Stimulated activated naive B cell treated with anti-CD40 and anti-IgM and Interleukin-4, amounts not matched to agents 10 μg/mL and 1 μg/mL and 100 μg/mL, for 72 hours (primary cell): Measurements from ENCODE around the gene PLCB3.

Experiments used
- ATAC-seq, 2 donors: fragments of 150-1000 bp; cut with Tn5 transposase; replicated peaks; 2 replicates each; pipeline ENCODE4 v1.10.0; 2021; ENCODE audit warnings: moderate library complexity in 1 of 2
- DNase-seq: peaks from one replicate; pipeline ENCODE4 v3.0.0; 2021
- H3K27ac Mint-ChIP-seq: one replicate; pipeline ENCODE4 v1.8.0; 2022; ENCODE audit warnings: mild to moderate bottlenecking, mixed read lengths
- H3K27me3 Mint-ChIP-seq, 2 donors: one replicate each; pipeline ENCODE4 v1.8.0; 2022; ENCODE audit warnings: mixed read lengths in 2 of 2
- H3K36me3 Mint-ChIP-seq, 2 donors: one replicate each; pipeline ENCODE4 v1.8.0; 2022; ENCODE audit warnings: mixed read lengths in 2 of 2, mild to moderate bottlenecking in 1 of 2
- H3K4me1 Mint-ChIP-seq, 2 donors: one replicate each; pipeline ENCODE4 v1.8.0; 2022; ENCODE audit warnings: mixed read lengths in 2 of 2, mild to moderate bottlenecking in 1 of 2
- H3K4me3 Mint-ChIP-seq, 2 donors: one replicate each; pipeline ENCODE4 v1.8.0; 2022; ENCODE audit warnings: mild to moderate bottlenecking in 2 of 2, mixed read lengths in 2 of 2, moderate library complexity in 1 of 2
- H3K9me3 Mint-ChIP-seq, 2 donors: one replicate each; pipeline ENCODE4 v1.8.0; 2022; ENCODE audit warnings: mixed read lengths in 2 of 2, mild to moderate bottlenecking in 1 of 2

The PLCB3 gene

DNA sequence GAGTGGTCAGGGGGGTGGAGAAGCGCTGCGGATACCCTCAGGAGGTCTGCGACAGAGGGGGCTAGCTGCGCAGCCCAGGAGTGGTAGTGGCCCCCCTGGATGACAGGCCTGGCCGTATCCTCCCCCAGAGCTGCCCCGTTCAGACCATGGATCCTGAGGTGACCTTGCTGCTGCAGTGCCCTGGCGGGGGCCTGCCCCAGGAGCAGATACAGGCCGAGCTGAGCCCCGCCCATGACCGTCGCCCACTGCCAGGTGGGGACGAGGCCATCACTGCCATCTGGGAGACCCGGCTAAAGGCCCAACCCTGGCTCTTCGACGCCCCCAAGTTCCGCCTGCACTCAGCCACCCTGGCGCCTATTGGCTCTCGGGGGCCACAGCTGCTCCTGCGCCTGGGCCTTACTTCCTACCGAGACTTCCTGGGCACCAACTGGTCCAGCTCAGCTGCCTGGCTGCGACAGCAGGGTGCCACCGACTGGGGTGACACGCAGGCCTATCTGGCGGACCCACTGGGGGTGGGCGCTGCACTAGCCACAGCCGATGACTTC, 24.8 kb upstream of the PLCB3 start:
- Mint-ChIP-seq H3K27me3 (no peaks in the 10 kb centered on the region), H3K4me1 (peaks cover 34 to 68% of the 10 kb centered on the region in 2 donors), H3K27ac (peak overlapping the region; percentile 95), H3K4me3 (peak overlapping the region; percentile 92 to 95), H3K36me3 (peaks cover 30 to 32% of the 10 kb centered on the region in 2 donors), H3K9me3 (no peaks in the 10 kb centered on the region)
- DNase-seq = peak; percentile 81
- peak; percentile 53 to 58 for ATAC-seq

DNA sequence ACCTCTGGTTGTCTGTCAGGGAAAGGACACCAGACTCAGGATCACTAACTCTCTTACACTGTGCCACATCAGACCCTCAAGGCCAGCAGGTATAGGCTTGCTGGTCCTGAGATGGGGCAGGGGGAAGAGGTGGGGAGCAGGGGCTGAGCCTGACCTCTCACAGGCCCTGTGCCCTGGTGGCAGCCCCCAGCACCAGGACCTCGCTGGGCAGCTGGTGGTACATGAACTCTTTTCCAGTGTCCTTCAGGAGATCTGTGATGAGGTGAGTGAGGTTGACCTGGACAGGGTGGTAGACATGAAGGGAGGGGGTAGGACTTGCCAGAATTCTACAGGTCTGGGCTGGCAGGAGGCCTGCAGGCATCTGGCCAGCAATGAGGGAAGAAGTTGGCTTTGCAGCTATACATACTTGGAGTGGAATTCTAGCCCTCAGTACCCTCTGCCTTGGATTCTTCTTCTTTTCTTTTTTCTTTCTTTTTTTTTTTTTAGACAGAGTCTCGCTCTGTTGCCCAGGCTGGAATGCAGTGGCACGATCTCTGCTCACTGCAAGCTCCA, 23.8 kb upstream of the PLCB3 start:
- Mint-ChIP-seq H3K36me3 (peaks cover 30 to 35% of the 10 kb centered on the region in 2 donors), H3K27me3 (no peaks in the 10 kb centered on the region), H3K4me1 (peaks cover 43 to 77% of the 10 kb centered on the region in 2 donors), H3K9me3 (no peaks in the 10 kb centered on the region), H3K27ac (peak overlapping the region; percentile 95), H3K4me3 (peak overlapping the region; percentile 92 to 95)
- DNase-seq (no peak), ATAC-seq (no peak)

- H3K4me3 Mint-ChIP-seq = peak overlapping the region; percentile 58 to 97
- H3K9me3 Mint-ChIP-seq = no peaks in the 10 kb centered on the region
- peaks cover 22 to 24% of the 10 kb centered on the region in 2 donors for H3K36me3 Mint-ChIP-seq
- DNase-seq = no peak
- peak overlapping the region; percentile 79 for H3K27ac Mint-ChIP-seq
- H3K27me3 Mint-ChIP-seq = no peaks in the 10 kb centered on the region
- no peak for ATAC-seq
- peaks cover 45 to 84% of the 10 kb centered on the region in 2 donors for H3K4me1 Mint-ChIP-seq
Measured at GRCh38 chr11:64229090-64229743, 22.1 kb upstream of the PLCB3 start.

DNA sequence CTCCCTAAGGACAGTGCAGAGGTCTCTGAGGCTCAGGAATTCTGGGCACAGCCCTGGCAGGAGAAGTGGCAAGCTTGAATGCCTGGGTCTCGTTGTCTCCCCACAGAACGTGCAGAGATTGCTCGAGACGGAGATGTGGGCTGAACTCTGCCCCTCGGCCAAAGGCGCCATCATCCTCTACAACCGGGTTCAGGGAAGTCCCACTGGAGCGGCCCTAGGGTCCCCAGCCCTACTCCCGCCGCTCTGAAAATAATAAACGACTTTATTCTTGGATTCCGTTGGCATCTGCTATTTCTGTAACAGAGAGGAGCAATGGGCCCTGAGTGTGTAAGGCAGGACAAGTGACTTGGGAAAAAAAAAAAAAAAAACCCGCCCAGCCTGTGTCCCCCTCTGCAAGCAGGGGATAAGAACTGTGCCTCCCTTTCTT, 21.6 kb upstream of the PLCB3 start:
- ATAC-seq = no peak
- H3K27me3 Mint-ChIP-seq = no peaks in the 10 kb centered on the region
- H3K4me1 Mint-ChIP-seq = peaks cover 43 to 79% of the 10 kb centered on the region in 2 donors
- H3K9me3 Mint-ChIP-seq = no peaks in the 10 kb centered on the region
- peak overlapping the region; percentile 87 to 97 for H3K4me3 Mint-ChIP-seq
- peak overlapping the region; percentile 97 for H3K27ac Mint-ChIP-seq
- DNase-seq = no peak
- peaks cover 20 to 21% of the 10 kb centered on the region in 2 donors for H3K36me3 Mint-ChIP-seq

DNA sequence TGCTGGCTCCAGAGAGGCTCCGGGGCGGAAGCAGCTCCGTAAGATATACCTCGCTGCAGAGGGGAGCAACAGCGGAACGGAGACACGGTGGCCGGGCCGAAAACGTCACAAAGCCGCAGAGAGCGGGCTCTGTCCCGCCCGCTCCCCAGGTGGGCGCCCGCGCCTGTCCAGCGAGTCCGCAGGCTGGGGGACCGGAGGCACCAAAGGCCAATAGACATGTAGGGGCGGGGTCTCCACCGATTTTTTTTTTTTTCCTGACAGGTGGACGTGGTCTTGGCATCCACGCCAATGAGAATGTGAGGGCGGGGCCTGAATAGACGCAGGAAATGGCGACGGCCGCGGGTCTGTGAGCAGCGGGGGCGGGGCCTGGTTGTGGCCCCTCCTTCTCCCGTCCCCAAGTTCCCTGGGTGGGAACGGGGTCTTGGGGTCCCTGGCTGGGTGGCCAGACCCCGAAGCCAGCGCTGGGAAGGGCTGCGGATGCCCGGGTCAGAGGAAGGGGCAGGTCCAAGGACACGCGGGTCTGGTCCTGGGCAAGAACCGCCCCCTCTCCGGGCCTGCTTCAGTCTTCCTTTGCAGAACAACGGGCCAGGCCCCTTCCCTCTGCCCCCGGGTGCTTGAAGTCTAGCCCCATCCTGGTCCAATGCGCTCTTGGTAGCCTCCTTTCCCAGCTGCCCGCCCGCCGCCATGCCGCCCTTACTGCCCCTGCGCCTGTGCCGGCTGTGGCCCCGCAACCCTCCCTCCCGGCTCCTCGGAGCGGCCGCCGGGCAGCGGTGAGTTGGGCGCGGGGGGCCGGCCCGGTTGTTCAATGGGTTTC, 21.0 kb upstream of the PLCB3 start, which contains the start of gene DNAJC4:
Gene DNAJC4, plus strand, starts transcription at position 378 of the 814 bp plus-strand sequence. Its CDS starts 307 bp downstream, at position 685.
- Mint-ChIP-seq H3K27ac (peak within 1 kb of the TSS; percentile 97), H3K36me3 (peaks cover 20 to 21% of the 10 kb centered on the region in 2 donors), H3K27me3 (no peaks in the 10 kb centered on the region), H3K4me1 (peaks cover 40 to 79% of the 10 kb centered on the region in 2 donors), H3K9me3 (no peaks in the 10 kb centered on the region), H3K4me3 (peak within 1 kb of the TSS; percentile 87 to 97)
- peak; percentile 38 to 50 for ATAC-seq
- peak; percentile 90 for DNase-seq

- Mint-ChIP-seq H3K9me3 (no peaks in the 10 kb centered on the region), H3K27ac (peak overlapping the region; percentile 97), H3K4me1 (peaks cover 42 to 81% of the 10 kb centered on the region in 2 donors), H3K27me3 (no peaks in the 10 kb centered on the region), H3K36me3 (peaks cover 22 to 26% of the 10 kb centered on the region in 2 donors), H3K4me3 (peak overlapping the region; percentile 87 to 97)
- DNase-seq = no peak
- ATAC-seq = no peak
Measured at GRCh38 chr11:64230985-64231365, 20.4 kb upstream of the PLCB3 start.

DNA sequence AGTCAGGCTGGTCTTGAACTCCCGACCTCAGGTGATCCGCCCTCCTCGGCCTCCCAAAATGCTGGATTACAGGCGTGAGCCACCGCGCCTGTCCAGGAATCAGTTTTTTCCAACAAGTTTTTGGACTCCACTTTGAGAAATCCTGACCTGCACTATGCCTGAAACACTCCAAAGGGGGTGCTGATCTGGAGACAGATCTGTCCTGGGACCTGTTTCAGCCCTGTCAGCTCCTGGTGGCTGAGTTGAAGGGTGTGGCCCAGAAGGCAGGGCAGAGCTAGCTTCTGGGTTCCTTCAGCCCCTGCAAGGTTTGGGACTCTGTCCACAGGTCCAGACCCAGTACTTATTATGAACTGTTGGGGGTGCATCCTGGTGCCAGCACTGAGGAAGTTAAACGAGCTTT, 19.8 kb upstream of the PLCB3 start:
- no peak for ATAC-seq
- H3K27ac Mint-ChIP-seq = no peak overlapping the region

DNA sequence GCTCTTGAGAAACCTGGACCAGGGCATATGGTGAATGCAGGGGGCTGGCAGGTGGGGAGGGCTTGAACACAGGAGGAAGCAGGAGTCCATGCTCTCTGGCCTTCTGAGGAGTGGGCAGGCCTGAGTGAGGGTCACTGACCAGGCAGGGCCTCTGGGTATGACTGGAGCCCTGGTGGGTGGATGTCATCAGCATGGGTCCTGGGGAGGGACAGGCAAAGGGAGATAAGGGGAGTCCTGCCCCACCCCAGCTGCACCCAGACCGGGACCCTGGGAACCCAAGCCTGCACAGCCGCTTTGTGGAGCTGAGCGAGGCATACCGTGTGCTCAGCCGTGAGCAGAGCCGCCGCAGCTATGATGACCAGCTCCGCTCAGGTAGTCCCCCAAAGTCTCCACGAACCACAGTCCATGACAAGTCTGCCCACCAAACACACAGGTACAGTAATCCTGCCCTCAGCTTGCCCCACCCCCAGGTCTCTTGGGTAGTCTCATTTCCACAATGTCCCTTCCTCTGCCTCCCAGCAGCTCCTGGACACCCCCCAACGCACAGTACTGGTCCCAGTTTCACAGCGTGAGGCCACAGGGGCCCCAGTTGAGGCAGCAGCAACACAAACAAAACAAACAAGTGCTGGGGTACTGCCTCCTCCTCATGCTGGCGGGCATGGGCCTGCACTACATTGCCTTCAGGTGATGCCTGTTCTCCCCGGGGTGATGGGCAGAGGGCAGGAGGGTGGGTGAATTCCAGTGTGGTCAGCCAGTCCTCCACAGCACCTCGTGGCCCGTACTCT, 19.0 kb upstream of the PLCB3 start:
- Mint-ChIP-seq H3K27ac (peak overlapping the region; percentile 82), H3K4me1 (peaks cover 38 to 87% of the 10 kb centered on the region in 2 donors), H3K4me3 (peak overlapping the region; percentile 87 to 97), H3K36me3 (peaks cover 23 to 33% of the 10 kb centered on the region in 2 donors), H3K27me3 (no peaks in the 10 kb centered on the region), H3K9me3 (no peaks in the 10 kb centered on the region)
- DNase-seq = no peak
- no peak for ATAC-seq

More for the DNA sequence above, 19.8 kb upstream of the PLCB3 start:
- Mint-ChIP-seq H3K4me1 (peaks cover 42 to 85% of the 10 kb centered on the region in 2 donors), H3K9me3 (no peaks in the 10 kb centered on the region), H3K4me3 (peak overlapping the region; percentile 87 to 97), H3K36me3 (peaks cover 22 to 26% of the 10 kb centered on the region in 2 donors), H3K27me3 (no peaks in the 10 kb centered on the region)
- DNase-seq = no peak

DNA sequence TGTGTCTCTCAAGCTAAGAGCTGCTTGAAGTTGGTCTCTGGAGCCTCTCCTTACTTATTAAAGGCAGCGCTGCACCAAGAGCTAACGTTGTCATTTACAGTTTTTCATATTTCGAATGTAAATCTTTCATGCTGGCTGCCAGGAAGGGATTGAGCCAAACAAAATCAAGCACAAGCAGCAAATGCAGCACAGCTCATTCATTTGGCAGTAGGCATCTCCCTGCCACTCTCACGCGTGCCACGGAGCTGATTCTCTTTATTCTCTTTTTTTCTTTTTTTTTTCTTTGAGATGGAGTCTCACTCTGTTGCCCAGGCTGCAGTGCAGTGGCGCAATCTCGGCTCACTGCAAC, 18.4 kb upstream of the PLCB3 start:
- Mint-ChIP-seq H3K4me1 (peaks cover 41 to 87% of the 10 kb centered on the region in 2 donors), H3K27ac (no peak overlapping the region), H3K9me3 (no peaks in the 10 kb centered on the region), H3K36me3 (peaks cover 22 to 39% of the 10 kb centered on the region in 2 donors), H3K27me3 (no peaks in the 10 kb centered on the region), H3K4me3 (peak overlapping the region; percentile 73 to 83)
- DNase-seq (no peak), ATAC-seq (no peak)

DNA sequence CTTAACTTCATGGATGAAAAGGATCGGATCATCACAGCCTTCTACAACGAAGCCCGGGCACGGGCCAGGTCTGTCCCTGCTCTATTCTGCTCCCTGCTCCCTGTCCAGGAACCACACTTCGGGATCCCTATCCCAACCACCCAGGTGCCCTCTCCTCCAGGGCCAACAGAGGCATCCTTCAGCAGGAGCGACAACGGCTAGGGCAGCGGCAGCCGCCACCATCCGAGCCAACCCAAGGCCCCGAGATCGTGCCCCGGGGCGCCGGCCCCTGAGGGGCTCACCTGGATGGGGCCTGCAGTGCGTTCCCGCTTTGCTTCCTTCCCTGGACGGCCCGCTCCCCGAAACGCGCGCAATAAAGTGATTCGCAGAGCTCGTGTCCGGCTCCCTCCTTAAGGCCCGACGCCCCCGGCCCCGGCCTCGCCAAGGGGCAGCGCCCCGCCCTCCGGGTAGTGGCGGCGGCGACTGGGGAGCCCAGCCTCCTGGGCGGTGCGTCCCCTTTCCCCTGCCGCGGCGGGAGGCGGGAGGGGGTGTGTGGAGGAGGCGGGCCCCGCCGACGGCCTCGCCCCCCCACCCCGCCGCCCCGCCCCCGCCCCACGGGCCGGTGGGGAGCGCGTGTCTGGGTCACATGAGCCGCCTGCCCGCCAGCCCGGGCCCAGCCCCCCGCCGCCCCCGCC, 17.3 kb upstream of the PLCB3 start, which contains the start of gene VEGFB:
Gene VEGFB, plus strand, starts transcription at position 672 of the 674 bp plus-strand sequence. CDS start 250 bp downstream, outside the sequence.
- Mint-ChIP-seq H3K27ac (peak within 1 kb of the TSS; percentile 92), H3K4me3 (peak within 1 kb of the TSS; percentile 94 to 95), H3K36me3 (peaks cover 26 to 47% of the 10 kb centered on the region in 2 donors), H3K9me3 (no peaks in the 10 kb centered on the region), H3K27me3 (no peaks in the 10 kb centered on the region), H3K4me1 (peaks cover 51 to 88% of the 10 kb centered on the region in 2 donors)
- DNase-seq = peak; percentile 63
- ATAC-seq = peak; percentile 55 to 62

DNA sequence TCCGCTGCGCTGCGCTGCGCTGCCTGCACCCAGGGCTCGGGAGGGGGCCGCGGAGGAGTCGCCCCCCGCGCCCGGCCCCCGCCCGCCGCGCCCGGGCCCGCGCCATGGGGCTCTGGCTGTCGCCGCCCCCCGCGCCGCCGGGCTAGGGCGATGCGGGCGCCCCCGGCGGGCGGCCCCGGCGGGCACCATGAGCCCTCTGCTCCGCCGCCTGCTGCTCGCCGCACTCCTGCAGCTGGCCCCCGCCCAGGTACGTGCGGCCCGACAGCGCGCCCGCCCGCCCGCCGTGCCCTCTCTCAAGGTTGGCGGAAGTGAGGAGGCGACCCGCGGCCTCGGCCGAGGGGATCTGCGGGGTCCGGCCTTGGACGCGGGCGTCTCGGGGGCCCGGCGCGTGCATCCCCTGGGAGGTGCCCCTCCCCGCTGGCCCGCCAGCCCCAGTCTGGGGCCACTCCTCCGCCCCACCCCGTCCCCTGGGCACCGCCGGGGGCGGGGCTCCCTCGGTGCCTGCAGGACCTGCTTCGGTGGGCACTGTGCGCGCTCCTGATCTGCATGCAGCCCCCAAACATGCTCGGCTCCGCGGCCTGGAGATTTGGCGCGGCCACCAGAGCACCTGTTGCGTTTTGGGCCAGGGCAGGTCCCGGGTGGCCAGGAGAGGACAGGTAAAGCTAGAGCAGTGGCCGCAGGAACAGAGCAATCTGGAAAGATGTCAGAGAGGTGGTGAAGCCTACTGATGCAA, 16.5 kb upstream of the PLCB3 start:
- H3K27me3 Mint-ChIP-seq = no peaks in the 10 kb centered on the region
- H3K4me3 Mint-ChIP-seq = peak overlapping the region; percentile 94 to 95
- no peaks in the 10 kb centered on the region for H3K9me3 Mint-ChIP-seq
- peaks cover 47 to 88% of the 10 kb centered on the region in 2 donors for H3K4me1 Mint-ChIP-seq
- peak; percentile 45 to 46 for ATAC-seq
- H3K36me3 Mint-ChIP-seq = peaks cover 27 to 45% of the 10 kb centered on the region in 2 donors
- no peak for DNase-seq
- peak overlapping the region; percentile 92 for H3K27ac Mint-ChIP-seq

- peak overlapping the region; percentile 92 for H3K27ac Mint-ChIP-seq
- no peaks in the 10 kb centered on the region for H3K27me3 Mint-ChIP-seq
- peaks cover 32 to 45% of the 10 kb centered on the region in 2 donors for H3K36me3 Mint-ChIP-seq
- peak overlapping the region; percentile 94 to 95 for H3K4me3 Mint-ChIP-seq
- DNase-seq = no peak
- H3K9me3 Mint-ChIP-seq = no peaks in the 10 kb centered on the region
- H3K4me1 Mint-ChIP-seq = peaks cover 49 to 89% of the 10 kb centered on the region in 2 donors
- ATAC-seq = no peak
Measured at GRCh38 chr11:64235437-64236161, 15.7 kb upstream of the PLCB3 start.
